ENCODE measurements around the gene OPN4. TPM values are rescaled to one million over a fixed set of nuclear protein-coding genes. Genes with fewer than 3 reads are reported as not detected.

The OPN4 gene, protein sequence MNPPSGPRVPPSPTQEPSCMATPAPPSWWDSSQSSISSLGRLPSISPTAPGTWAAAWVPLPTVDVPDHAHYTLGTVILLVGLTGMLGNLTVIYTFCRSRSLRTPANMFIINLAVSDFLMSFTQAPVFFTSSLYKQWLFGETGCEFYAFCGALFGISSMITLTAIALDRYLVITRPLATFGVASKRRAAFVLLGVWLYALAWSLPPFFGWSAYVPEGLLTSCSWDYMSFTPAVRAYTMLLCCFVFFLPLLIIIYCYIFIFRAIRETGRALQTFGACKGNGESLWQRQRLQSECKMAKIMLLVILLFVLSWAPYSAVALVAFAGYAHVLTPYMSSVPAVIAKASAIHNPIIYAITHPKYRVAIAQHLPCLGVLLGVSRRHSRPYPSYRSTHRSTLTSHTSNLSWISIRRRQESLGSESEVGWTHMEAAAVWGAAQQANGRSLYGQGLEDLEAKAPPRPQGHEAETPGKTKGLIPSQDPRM
- not detected in 2 replicates for total RNA-seq

DNA sequence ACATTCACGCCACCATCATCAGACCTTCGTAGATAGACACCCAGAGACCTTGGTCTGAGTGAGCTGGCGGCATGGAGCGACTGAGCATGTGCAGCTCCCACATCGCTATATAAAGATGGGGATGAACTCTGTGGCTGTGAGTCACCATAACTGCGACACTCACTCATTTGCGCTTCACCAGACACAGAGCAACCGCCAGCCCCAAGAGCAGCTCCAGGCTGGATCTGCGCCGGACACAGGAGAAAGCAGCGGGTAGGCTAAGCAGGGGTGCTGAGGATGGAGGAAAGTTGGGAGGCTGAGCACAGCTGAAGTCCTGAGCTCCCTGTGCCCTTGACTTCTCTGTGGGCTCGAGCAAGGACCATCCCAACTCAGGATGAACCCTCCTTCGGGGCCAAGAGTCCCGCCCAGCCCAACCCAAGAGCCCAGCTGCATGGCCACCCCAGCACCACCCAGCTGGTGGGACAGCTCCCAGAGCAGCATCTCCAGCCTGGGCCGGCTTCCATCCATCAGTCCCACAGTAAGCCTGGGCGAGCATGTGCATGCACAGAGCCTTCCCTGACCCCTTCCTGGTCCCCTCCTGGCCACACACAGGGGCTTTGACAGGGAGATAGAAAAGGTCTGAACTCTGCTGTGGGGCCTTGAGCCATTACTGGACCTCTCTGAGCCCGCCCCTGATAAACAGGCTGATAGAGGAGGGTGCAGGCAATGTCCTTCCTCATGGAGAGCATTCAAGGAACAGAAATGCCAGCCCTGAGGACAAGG lies at the start of gene OPN4:
Gene OPN4 (plus strand): TSS at position 137 of the 762 bp plus-strand sequence. CDS start 237 bp downstream, at position 374.

DNA sequence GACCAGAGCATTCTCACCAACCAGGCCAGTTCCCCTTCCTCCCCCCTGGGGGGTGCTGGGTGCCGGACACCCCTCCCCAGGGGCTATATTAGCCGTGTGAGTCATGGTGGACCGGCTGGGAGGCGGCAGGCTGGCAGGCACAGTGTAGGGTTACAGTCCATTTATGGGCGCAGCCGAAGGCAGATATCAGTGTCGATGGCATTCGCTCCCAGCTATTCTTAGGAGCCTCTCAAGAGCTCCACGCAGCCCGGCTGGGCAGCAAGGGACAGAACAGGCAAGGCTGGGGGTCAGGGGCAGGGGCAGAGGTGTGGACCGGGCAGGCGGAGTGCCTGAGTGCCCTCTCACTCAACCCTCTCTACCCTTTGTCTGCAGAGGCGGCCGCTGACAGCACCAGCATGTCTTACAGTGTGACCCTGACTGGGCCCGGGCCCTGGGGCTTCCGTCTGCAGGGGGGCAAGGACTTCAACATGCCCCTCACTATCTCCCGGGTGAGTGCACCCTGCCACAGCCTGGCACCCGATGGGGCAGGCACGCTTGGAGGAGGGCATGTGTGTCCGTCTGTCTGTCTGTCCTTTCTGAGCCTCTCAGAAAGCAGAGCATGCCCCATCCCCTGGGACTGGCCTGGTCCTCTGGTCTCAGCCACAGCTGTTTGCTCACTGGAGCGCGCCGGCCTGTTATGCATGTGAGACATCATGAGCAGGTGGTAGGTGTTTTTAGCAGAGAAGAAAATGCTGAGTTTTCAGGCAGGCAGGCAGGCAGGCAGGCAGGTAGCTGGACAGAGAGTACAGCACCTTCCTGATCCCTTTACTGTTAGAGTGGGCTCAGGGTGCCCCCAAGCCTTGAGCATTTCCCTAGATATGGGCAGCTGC lies 14.2 kb downstream of the OPN4 start, which contains the start of gene LDB3:
Gene LDB3 (plus strand): TSS at position 215 of the 869 bp plus-strand sequence. CDS start 181 bp downstream, at position 396.

Other genes with a start within 250 kb of the OPN4 start
- gene WAPL, start 132.8 kb upstream of the OPN4 start, total RNA-seq = 39.8 and 48.4 TPM in 2 replicates
- under 0.01 TPM in 1 of 2 replicates, not detected in the other for gene LDB3, start 14.0 kb downstream of the OPN4 start, total RNA-seq
- gene BMPR1A, start 102.1 kb downstream of the OPN4 start, total RNA-seq = 72.3 and 87.5 TPM in 2 replicates